Astrocyte of the cerebellum (primary cell): ENCODE measurements around the gene XK.
"Not testable (repeated sequence)": the region's sequence is repeated elsewhere in the genome, so short reads cannot be mapped to it uniquely, and the experiment has no call there.

ENCODE experiments used
- DNase-seq: peaks from one replicate; pipeline ENCODE4 v3.0.0-alpha.2; 2011; ENCODE audit warnings: low read depth
- H3K4me3 ChIP-seq: 2 replicates; pipeline ENCODE4 v1.5.1; 2011; ENCODE audit warnings: mild to moderate bottlenecking, low read depth, low read length, moderate library complexity
- CTCF ChIP-seq: IDR thresholded peaks from 2 replicates; pipeline ENCODE4 v1.5.1; 2012; ENCODE audit warnings: low read length, low read depth, moderate library complexity, mild to moderate bottlenecking; ENCODE audit errors: missing control alignments
- in situ Hi-C: cut with HindIII; loops from 2 replicates; pipeline ENCODE4 v1.10.0; 2017; ENCODE audit warnings: low sequenced_read_pairs

The XK gene

GRCh38 chrX:37685381-37686359, at the start of gene XK:
Gene XK (plus strand): TSS chrX:37685791. CDS start chrX:37685962, 171 bp downstream.
- peak within 1 kb of the TSS; percentile 38 for H3K4me3 ChIP-seq
- in situ Hi-C loops, result loop anchor here (5.0 kb wide), 1 partner anchor 63 kb away; no protein-coding TSS in a partner anchor
- TF ChIP-seq CTCF, result no peak
- no peak for DNase-seq

- in situ Hi-C loops, result no loop called here
- no peak for DNase-seq
- no peak overlapping the region for H3K4me3 ChIP-seq
- no peak for TF ChIP-seq CTCF
Measured at GRCh38 chrX:37638047-37638446, 47.5 kb upstream of the XK start.

GRCh38 chrX:37640142-37640541, 45.4 kb upstream of the XK start:
- in situ Hi-C loops, result no loop called here
- DNase-seq, result no peak
- no peak for TF ChIP-seq CTCF
- H3K4me3 ChIP-seq, result no peak overlapping the region

- in situ Hi-C loops, result no loop called here
- TF ChIP-seq CTCF, result no peak
- H3K4me3 ChIP-seq, result no peak overlapping the region
- DNase-seq, result no peak
Measured at GRCh38 chrX:37641859-37642258, 43.7 kb upstream of the XK start.

- DNase-seq, result no peak
- no peak for TF ChIP-seq CTCF
- in situ Hi-C loops, result no loop called here
- no peak overlapping the region for H3K4me3 ChIP-seq
Measured at GRCh38 chrX:37644381-37645305, 40.9 kb upstream of the XK start.

- TF ChIP-seq CTCF, result no peak
- in situ Hi-C loops, result no loop called here
- no peak overlapping the region for H3K4me3 ChIP-seq
- DNase-seq, result no peak
Measured at GRCh38 chrX:37646254-37646653, 39.3 kb upstream of the XK start.

- H3K4me3 ChIP-seq, DNase-seq, in situ Hi-C loops: not testable (repeated sequence)
Measured at GRCh38 chrX:37650879-37651278, 34.7 kb upstream of the XK start.
